ENCODE results near the gene FARS2. TPM values are rescaled to one million over a fixed set of nuclear protein-coding genes. Genes with fewer than 3 reads are reported as not detected.
"Not testable (repeated sequence)": the region's sequence is repeated elsewhere in the genome, so short reads cannot be mapped to it uniquely, and the experiment has no call there.

FARS2 gene
- total and polyA plus RNA-seq, 10 donors: 9.0 to 27.4 (median 19.8) TPM

- H3K4me1 ChIP-seq: peaks cover 0 to 14% (median 0%) of the 10 kb centered on the region in 6 donors
- no peaks in the 10 kb centered on the region for H3K9me3 ChIP-seq
- WGBS, 5 donors: 89 to 93% (median 92%) methylated on average over 19 of the region's 19 CpGs
- DNase-seq: no peak
- TF ChIP-seq, protein P1, sequence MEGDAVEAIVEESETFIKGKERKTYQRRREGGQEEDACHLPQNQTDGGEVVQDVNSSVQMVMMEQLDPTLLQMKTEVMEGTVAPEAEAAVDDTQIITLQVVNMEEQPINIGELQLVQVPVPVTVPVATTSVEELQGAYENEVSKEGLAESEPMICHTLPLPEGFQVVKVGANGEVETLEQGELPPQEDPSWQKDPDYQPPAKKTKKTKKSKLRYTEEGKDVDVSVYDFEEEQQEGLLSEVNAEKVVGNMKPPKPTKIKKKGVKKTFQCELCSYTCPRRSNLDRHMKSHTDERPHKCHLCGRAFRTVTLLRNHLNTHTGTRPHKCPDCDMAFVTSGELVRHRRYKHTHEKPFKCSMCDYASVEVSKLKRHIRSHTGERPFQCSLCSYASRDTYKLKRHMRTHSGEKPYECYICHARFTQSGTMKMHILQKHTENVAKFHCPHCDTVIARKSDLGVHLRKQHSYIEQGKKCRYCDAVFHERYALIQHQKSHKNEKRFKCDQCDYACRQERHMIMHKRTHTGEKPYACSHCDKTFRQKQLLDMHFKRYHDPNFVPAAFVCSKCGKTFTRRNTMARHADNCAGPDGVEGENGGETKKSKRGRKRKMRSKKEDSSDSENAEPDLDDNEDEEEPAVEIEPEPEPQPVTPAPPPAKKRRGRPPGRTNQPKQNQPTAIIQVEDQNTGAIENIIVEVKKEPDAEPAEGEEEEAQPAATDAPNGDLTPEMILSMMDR (IDR thresholded peaks at IDR 0.05 in 8 of 11, conservative IDR thresholded peaks at IDR 0.05 in 3 of 11): no peak
- no peak for TF ChIP-seq POLR2AphosphoS5 (IDR thresholded peaks at IDR 0.05)
- TF ChIP-seq POLR2A (IDR thresholded peaks at IDR 0.05): no peak
- H3K36me3 ChIP-seq: no peaks in the 10 kb centered on the region
- H3K27ac ChIP-seq: no peak overlapping the region
- intact Hi-C loops (cut with DNase I; ENCODE audit: low total_unique reads): no loop called here
- no peaks in the 10 kb centered on the region for H3K27me3 ChIP-seq (replicated peaks in 1 of 7)
- no peak overlapping the region for H3K4me3 ChIP-seq
Observed at GRCh38 chr6:5783584-5784089, 522.3 kb downstream of the FARS2 start.

GRCh38 chr6:5785249-5785648 lies 523.9 kb downstream of the FARS2 start:
- H3K36me3 ChIP-seq: no peaks in the 10 kb centered on the region
- no peak for DNase-seq
- H3K4me3 ChIP-seq: no peak overlapping the region
- 62 to 82% (median 78%) methylated on average over 8 of the region's 8 CpGs for WGBS, 5 donors
- H3K27me3 ChIP-seq (replicated peaks in 1 of 7): no peaks in the 10 kb centered on the region
- H3K9me3 ChIP-seq: no peaks in the 10 kb centered on the region
- TF ChIP-seq, protein P1 (IDR thresholded peaks at IDR 0.05 in 8 of 11, conservative IDR thresholded peaks at IDR 0.05 in 3 of 11): no peak
- no peak for TF ChIP-seq POLR2A (IDR thresholded peaks at IDR 0.05)
- no peak for TF ChIP-seq POLR2AphosphoS5 (IDR thresholded peaks at IDR 0.05)
- H3K27ac ChIP-seq: no peak overlapping the region
- H3K4me1 ChIP-seq: peaks cover 0 to 11% (median 0%) of the 10 kb centered on the region in 6 donors
- intact Hi-C loops (cut with DNase I; ENCODE audit: low total_unique reads): no loop called here

- TF ChIP-seq, protein P1 (IDR thresholded peaks at IDR 0.05 in 8 of 11, conservative IDR thresholded peaks at IDR 0.05 in 3 of 11): no peak
- TF ChIP-seq POLR2A (IDR thresholded peaks at IDR 0.05): no peak
- TF ChIP-seq POLR2AphosphoS5 (IDR thresholded peaks at IDR 0.05): no peak
- peaks cover 0 to 11% (median 0%) of the 10 kb centered on the region in 6 donors for H3K4me1 ChIP-seq
- no peaks in the 10 kb centered on the region for H3K36me3 ChIP-seq
- H3K27ac ChIP-seq: no peak overlapping the region
- WGBS, 5 donors: 76 to 91% (median 84%) methylated on average over 7 to 10 of the region's 10 CpGs
- DNase-seq: no peak
- H3K9me3 ChIP-seq: no peaks in the 10 kb centered on the region
- H3K4me3 ChIP-seq: no peak overlapping the region
- intact Hi-C loops (cut with DNase I; ENCODE audit: low total_unique reads): no loop called here
- no peaks in the 10 kb centered on the region for H3K27me3 ChIP-seq (replicated peaks in 1 of 7)
Observed at GRCh38 chr6:5786321-5786968, 525.1 kb downstream of the FARS2 start.

DNA sequence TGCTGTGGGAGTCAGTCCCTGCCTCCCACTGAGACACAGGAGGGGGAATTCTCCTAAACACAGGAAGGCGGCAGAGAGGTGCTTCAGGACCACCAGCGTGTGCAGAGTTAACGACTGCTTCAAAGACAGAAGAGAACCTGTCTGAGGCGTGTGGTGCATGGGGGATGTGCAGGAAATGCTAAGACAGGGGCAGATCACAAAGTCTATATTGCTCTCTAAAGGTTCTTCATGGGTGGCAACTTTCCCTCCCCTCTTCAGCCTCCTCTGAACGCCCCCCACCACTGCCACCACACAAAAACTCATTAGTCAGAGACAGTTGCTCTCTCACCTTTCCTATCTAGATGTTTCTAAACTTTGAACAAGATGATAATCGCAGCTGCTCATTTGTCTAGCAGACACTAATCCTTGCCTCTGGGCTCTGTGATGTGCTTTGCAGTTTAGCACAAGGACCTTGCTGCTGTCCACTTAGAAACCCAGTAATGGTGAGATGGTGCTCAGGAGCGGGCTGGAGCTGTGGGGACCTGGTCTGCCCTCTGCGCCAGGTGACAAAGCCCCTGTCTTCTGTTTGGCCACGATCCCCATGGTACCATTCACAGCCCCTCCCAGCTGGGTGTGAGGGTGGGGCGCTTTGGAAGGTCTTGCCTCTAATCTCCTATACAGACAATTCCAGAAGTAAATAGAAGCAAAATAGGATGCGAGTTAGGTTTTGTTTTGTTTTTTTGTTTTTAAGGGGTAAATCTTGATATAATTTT lies 525.8 kb downstream of the FARS2 start:
- DNase-seq: no peak
- TF ChIP-seq POLR2A (IDR thresholded peaks at IDR 0.05) (no peak), POLR2AphosphoS5 (IDR thresholded peaks at IDR 0.05) (no peak)
- TF ChIP-seq, protein P1 (IDR thresholded peaks at IDR 0.05 in 8 of 11, conservative IDR thresholded peaks at IDR 0.05 in 3 of 11): no peak
- Histone ChIP-seq H3K9me3 (no peaks in the 10 kb centered on the region), H3K4me1 (peaks cover 0 to 10% (median 0%) of the 10 kb centered on the region in 6 donors), H3K36me3 (no peaks in the 10 kb centered on the region), H3K27ac (no peak overlapping the region), H3K4me3 (no peak overlapping the region), H3K27me3 (replicated peaks in 1 of 7) (no peaks in the 10 kb centered on the region)
- intact Hi-C loops (cut with DNase I; ENCODE audit: low total_unique reads): no loop called here
- 59 to 71% (median 67%) methylated on average over 11 of the region's 11 CpGs for WGBS, 5 donors

- H3K4me1 ChIP-seq; H3K27me3 ChIP-seq (replicated peaks in 1 of 7); H3K36me3 ChIP-seq; intact Hi-C loops (cut with DNase I; ENCODE audit: low total_unique reads); H3K9me3 ChIP-seq; DNase-seq; H3K4me3 ChIP-seq; H3K27ac ChIP-seq: not testable (repeated sequence)
- WGBS, 5 donors: 82 to 91% (median 89%) methylated on average over 5 of the region's 5 CpGs
Observed at GRCh38 chr6:5789426-5789825, 528.1 kb downstream of the FARS2 start.

- H3K36me3 ChIP-seq; DNase-seq; H3K27ac ChIP-seq; H3K27me3 ChIP-seq (replicated peaks in 1 of 7); H3K4me3 ChIP-seq; intact Hi-C loops (cut with DNase I; ENCODE audit: low total_unique reads); H3K4me1 ChIP-seq: not testable (repeated sequence)
- H3K9me3 ChIP-seq: peaks cover 0 to 19% (median 12%) of the 10 kb centered on the region in 8 donors
Observed at GRCh38 chr6:5796555-5796954, 535.2 kb downstream of the FARS2 start.

Measured in spleen (tissue), 11 donors.